Activated CD4-positive, alpha-beta memory T cell treated with anti-CD3 and anti-CD28 coated beads for 36 hours (primary cell): ENCODE results near the gene DPP10. TPM values are rescaled to one million over a fixed set of nuclear protein-coding genes. Genes with fewer than 3 reads are reported as not detected.

ENCODE experiments used
- CTCF ChIA-PET: fragments of 350-600 bp; sonication (Branson Sonifier 250); formaldehyde crosslinking; loops from one replicate; lab custom pipeline; 2021; ENCODE audit warnings: antibody characterized with exemption, inconsistent platforms; lab: Charles Lee
- POLR2A ChIA-PET: fragments of 350-600 bp; sonication (Branson Sonifier 250); formaldehyde crosslinking; loops from one replicate; lab custom pipeline; 2021; ENCODE audit warnings: antibody characterized with exemption; lab: Charles Lee
- DNase-seq: peaks from one replicate; pipeline ENCODE4 v3.0.0-alpha.2; 2020
- H3K27ac Mint-ChIP-seq: one replicate; pipeline ENCODE4 v1.8.0; 2021; ENCODE audit warnings: mixed read lengths
- H3K27me3 Mint-ChIP-seq: one replicate; pipeline ENCODE4 v1.8.0; 2021; ENCODE audit warnings: mixed read lengths
- H3K36me3 Mint-ChIP-seq: one replicate; pipeline ENCODE4 v1.8.0; 2021; ENCODE audit warnings: mixed read lengths
- H3K4me1 Mint-ChIP-seq: one replicate; pipeline ENCODE4 v1.8.0; 2021; ENCODE audit warnings: low read depth, mixed read lengths
- H3K4me3 Mint-ChIP-seq: one replicate; pipeline ENCODE4 v1.8.0; 2021; ENCODE audit warnings: mild to moderate bottlenecking, mixed read lengths
- H3K9me3 Mint-ChIP-seq: one replicate; pipeline ENCODE4 v1.8.0; 2021; ENCODE audit warnings: mixed read lengths
- intact Hi-C: fragments of 100-400 bp; cut with micrococcal nuclease; formaldehyde crosslinking; loops from one replicate; pipeline ENCODE4 v1.15.1; 2023
- total RNA-seq, 2 experiments: library from RNA; stranded (reverse); gene quantifications; one replicate each; pipeline ENCODE4 v1.2.3, GENCODE V29; 2021

DPP10 gene
- total RNA-seq, 2 experiments from 2014 or later: not detected

DNA sequence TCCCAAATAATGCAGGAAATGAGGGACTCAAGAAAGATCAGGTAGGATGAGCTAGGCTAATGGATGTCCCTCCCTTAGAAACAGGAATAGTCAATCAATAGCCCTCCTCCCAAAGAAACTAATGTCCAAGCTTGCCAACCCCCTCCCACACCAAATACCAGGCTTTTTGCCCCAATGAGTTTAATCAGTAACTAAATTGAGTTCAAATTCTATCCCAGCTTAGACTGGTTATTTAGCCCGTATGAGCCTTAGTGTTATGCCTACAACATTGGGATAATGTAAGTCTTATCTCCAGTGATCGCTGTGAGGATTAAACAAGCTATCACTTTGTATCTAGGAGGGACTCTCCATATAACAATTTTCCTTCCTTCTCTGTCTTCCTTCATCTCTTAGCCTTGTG is 310.7 kb downstream of the DPP10 start:
- H3K9me3 Mint-ChIP-seq: no peaks in the 10 kb centered on the region
- no peak overlapping the region for H3K27ac Mint-ChIP-seq
- ChIA-PET CTCF (no interaction called here), POLR2A (no interaction called here)
- no peaks in the 10 kb centered on the region for H3K36me3 Mint-ChIP-seq
- intact Hi-C loops: no loop called here
- no peak for DNase-seq
- peaks cover 3% of the 10 kb centered on the region for H3K27me3 Mint-ChIP-seq
- no peaks in the 10 kb centered on the region for H3K4me1 Mint-ChIP-seq
- no peak overlapping the region for H3K4me3 Mint-ChIP-seq

DNA sequence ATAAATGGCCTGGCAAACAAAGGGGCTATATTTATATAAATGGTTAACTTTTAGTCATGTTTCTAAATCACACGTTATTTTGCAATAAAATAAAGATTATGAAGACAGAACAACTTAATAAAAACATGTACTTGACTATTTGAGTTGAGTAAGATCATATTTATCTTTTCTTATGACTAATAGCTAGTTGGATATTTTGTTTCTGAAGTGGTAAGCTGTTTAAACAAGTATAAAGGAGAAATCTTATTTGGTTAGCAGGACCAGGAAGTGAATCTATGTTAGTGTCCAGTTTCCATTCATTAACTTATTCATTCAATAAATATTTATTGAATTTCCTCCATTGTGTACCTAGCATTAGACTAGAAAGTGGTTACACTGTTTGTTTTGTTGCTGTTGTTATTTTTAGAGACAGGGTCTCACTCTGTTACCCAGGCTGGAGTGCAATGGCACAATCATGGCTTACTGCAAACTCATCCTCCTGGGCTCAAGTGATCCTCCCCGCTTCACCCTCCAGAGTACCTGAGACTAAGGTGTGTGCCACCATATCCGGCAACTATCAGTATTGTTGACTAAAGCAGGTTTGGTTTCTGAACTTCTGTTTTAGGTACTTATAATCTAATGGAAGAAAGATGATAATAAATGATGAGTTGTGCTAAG is 312.6 kb downstream of the DPP10 start:
- no peaks in the 10 kb centered on the region for H3K36me3 Mint-ChIP-seq
- no peak overlapping the region for H3K4me3 Mint-ChIP-seq
- intact Hi-C loops: no loop called here
- H3K27me3 Mint-ChIP-seq: peaks cover 3% of the 10 kb centered on the region
- no peaks in the 10 kb centered on the region for H3K4me1 Mint-ChIP-seq
- no peak overlapping the region for H3K27ac Mint-ChIP-seq
- ChIA-PET POLR2A (no interaction called here), CTCF (no interaction called here)
- no peaks in the 10 kb centered on the region for H3K9me3 Mint-ChIP-seq
- DNase-seq: no peak

DNA sequence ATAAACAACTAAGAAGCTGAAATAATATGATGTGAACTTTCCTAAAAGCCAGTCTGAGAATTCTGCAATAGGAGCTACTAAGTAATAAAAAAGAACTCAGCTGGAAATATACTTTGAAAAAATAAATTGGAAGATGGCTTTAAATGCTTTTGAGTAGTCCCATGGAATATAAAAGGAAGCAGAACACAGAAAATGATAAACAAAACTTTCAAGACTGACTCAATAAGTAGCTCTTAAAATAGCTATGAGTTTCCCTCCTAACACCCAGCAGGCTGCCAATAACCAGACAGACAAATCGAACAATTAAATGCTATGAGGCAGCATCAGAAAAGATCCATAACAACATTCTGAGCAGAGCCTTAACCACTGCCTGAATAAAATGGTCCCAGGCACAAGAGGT is 319.9 kb downstream of the DPP10 start:
- Mint-ChIP-seq H3K36me3 (no peaks in the 10 kb centered on the region), H3K27me3 (no peaks in the 10 kb centered on the region), H3K4me3 (no peak overlapping the region), H3K27ac (no peak overlapping the region), H3K9me3 (no peaks in the 10 kb centered on the region), H3K4me1 (no peaks in the 10 kb centered on the region)
- intact Hi-C loops: no loop called here
- ChIA-PET CTCF (no interaction called here), POLR2A (no interaction called here)
- no peak for DNase-seq

DNA sequence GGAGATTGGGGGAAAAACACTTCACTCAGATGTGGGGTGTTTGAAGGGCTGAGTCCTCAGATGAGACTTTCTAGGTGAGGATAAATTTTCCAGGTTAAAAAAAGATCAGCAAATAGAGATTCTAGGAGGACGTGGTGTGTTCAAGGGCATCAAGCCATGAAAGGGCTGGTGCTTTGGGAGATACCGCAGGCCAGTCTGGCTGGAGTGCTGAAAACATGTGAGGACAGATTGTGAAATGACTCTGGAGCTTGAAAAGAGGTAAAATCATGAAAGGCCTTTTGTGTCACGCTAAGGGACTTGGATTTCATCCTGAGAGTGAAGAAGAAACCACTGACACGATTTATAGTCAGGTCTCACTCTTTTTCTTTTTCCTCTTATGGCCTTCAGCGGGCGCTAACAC is 320.5 kb downstream of the DPP10 start:
- H3K9me3 Mint-ChIP-seq: no peaks in the 10 kb centered on the region
- no peak for DNase-seq
- intact Hi-C loops: no loop called here
- H3K36me3 Mint-ChIP-seq: no peaks in the 10 kb centered on the region
- no peak overlapping the region for H3K4me3 Mint-ChIP-seq
- H3K27me3 Mint-ChIP-seq: no peaks in the 10 kb centered on the region
- CTCF ChIA-PET: no interaction called here
- POLR2A ChIA-PET: no interaction called here
- no peak overlapping the region for H3K27ac Mint-ChIP-seq
- no peaks in the 10 kb centered on the region for H3K4me1 Mint-ChIP-seq

DNA sequence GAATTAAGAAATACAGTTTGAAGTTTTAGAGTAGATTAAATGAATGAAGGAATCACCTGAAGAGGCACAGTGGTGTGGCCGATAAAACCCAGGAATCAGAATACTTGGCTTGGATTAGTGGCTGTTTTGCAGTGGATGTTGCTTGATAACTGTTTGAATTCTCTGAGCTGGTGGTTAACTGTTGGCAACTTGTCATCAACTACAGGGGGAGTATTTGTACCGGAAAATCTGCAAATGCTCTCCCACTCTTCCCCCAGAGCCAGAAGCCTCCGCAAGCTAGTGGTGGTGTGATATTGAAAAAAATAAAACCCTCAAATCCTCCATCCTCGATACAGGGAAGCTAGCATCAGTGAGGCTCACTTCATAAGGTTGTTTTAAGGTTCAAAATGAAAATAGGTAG is 326.7 kb downstream of the DPP10 start:
- Mint-ChIP-seq H3K4me1 (no peaks in the 10 kb centered on the region), H3K27ac (no peak overlapping the region), H3K9me3 (no peaks in the 10 kb centered on the region), H3K4me3 (no peak overlapping the region), H3K36me3 (no peaks in the 10 kb centered on the region), H3K27me3 (no peaks in the 10 kb centered on the region)
- no peak for DNase-seq
- POLR2A ChIA-PET: no interaction called here
- intact Hi-C loops: no loop called here
- CTCF ChIA-PET: no interaction called here

DNA sequence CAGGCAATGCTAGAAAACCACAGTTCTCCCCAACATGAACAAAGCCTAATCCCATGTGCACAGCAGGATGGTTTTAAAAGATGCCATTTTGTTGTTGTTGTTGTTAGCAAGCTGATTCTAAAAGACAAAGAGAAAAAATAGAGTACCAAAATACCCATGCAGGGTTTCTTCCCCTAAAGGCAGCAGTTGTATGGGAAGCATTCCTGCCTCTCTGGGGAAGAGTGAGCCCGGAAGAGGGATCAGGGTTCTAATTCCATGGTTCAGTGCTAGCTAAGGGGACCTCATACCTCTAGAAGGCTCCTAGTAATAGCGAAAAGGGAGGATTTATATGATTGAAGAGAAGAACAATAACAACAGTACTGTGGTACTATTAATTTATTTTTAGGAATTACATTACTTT is 327.6 kb downstream of the DPP10 start:
- Mint-ChIP-seq H3K9me3 (no peaks in the 10 kb centered on the region), H3K4me1 (no peaks in the 10 kb centered on the region), H3K36me3 (no peaks in the 10 kb centered on the region), H3K27ac (no peak overlapping the region), H3K4me3 (no peak overlapping the region), H3K27me3 (no peaks in the 10 kb centered on the region)
- ChIA-PET POLR2A (no interaction called here), CTCF (no interaction called here)
- intact Hi-C loops: no loop called here
- DNase-seq: no peak

DNA sequence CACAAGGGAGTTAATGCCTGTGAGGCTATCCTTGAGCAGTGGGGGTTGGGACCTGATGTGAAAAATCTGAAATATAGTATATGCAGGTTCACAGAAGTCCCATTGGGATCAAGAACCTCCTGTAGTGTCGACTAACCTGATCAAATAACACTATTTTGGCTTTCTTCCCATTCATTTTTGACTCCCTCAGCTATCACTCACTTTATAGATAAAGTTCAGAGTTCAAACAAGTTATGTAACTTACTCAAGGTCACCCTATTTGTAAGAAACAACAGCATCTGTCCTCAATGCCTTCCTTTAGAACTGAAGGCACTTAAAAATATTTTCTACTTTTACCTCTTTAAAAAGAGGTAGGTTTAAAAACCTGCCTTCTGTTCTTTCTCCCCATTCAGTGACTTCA is 341.6 kb downstream of the DPP10 start:
- intact Hi-C loops: no loop called here
- H3K9me3 Mint-ChIP-seq: no peaks in the 10 kb centered on the region
- H3K27ac Mint-ChIP-seq: no peak overlapping the region
- H3K4me3 Mint-ChIP-seq: no peak overlapping the region
- POLR2A ChIA-PET: no interaction called here
- H3K27me3 Mint-ChIP-seq: no peaks in the 10 kb centered on the region
- CTCF ChIA-PET: no interaction called here
- H3K4me1 Mint-ChIP-seq: no peaks in the 10 kb centered on the region
- no peak for DNase-seq
- no peaks in the 10 kb centered on the region for H3K36me3 Mint-ChIP-seq

DNA sequence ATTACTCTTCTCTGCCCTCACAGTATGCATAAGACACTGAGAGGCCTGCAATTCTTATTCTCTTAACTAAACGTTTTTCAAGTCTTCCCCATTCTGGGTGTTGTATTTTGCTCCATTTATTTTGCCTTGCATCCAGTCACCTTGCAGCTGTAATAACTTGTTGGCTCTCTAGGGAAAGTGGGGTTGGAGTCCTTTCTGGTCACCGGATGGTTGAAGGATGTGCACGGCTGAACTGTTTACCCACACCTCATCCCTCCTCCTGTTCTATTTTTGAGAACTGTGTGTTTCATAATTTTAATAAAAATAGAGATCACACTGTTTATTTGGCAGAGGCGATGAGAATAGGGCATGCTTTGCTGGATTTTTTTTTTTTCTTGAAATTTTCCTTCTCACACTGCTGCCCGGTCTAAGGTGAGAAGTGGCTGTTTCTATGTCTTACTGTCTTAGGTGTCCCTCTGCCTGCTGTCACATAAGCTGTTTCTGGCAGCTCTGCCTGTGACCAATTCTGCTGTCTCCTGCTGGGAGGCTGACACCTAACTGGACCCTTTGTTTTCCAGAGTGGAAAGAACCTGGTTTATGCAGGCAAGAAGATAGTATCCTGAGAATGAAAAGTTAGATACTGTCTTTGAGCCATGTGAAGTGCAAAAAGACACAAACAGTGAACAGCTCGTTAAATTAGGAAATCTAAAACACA is 342.6 kb downstream of the DPP10 start:
- H3K27ac Mint-ChIP-seq: no peak overlapping the region
- H3K4me3 Mint-ChIP-seq: no peak overlapping the region
- no peaks in the 10 kb centered on the region for H3K4me1 Mint-ChIP-seq
- H3K36me3 Mint-ChIP-seq: no peaks in the 10 kb centered on the region
- H3K9me3 Mint-ChIP-seq: no peaks in the 10 kb centered on the region
- POLR2A ChIA-PET: no interaction called here
- CTCF ChIA-PET: no interaction called here
- no peaks in the 10 kb centered on the region for H3K27me3 Mint-ChIP-seq
- intact Hi-C loops: no loop called here
- DNase-seq: no peak

DNA sequence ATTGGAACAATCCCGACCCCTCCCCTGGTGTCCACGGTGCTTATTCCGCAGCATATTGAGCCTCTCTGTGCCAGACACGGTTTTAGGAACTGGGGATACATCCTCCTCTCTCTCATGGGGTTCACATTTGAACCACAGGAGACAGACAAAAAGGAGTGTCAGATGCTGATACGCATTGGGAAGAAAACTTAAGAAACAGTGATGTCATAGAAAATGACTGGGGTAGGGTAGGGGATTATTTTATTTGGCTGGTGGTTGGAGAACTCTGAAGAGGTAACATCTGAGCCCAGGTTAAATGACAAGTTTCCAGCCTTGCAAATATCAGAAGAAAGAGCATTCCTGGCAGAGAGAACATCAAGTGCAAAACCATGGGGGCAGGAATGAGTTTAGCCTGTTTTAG is 344.5 kb downstream of the DPP10 start:
- Mint-ChIP-seq H3K4me1 (no peaks in the 10 kb centered on the region), H3K27me3 (no peaks in the 10 kb centered on the region), H3K9me3 (no peaks in the 10 kb centered on the region), H3K4me3 (no peak overlapping the region), H3K36me3 (no peaks in the 10 kb centered on the region), H3K27ac (no peak overlapping the region)
- no peak for DNase-seq
- POLR2A ChIA-PET: no interaction called here
- CTCF ChIA-PET: no interaction called here
- intact Hi-C loops: no loop called here

DNA sequence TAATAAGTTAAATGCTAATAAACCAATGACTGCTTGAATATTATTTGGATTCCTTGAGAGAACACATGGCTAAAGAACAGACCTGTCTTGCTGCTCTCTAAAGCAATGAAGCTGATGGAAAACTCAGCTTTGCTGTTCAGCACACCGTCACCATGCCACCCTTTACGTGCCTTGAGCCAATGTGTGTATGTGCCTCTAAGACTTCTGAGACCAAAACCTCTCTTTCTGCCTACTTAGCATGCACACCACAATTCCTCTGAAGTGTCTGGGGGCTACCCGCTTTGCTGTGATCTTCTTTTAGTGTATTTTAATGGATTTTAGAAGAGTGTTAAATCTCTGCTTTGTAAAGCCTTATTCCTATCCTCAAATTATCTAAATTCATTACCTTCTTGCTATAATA is 345.0 kb downstream of the DPP10 start:
- ChIA-PET CTCF (no interaction called here), POLR2A (no interaction called here)
- no peaks in the 10 kb centered on the region for H3K27me3 Mint-ChIP-seq
- no peaks in the 10 kb centered on the region for H3K4me1 Mint-ChIP-seq
- H3K27ac Mint-ChIP-seq: no peak overlapping the region
- no peak for DNase-seq
- H3K9me3 Mint-ChIP-seq: no peaks in the 10 kb centered on the region
- H3K4me3 Mint-ChIP-seq: no peak overlapping the region
- intact Hi-C loops: no loop called here
- no peaks in the 10 kb centered on the region for H3K36me3 Mint-ChIP-seq

DNA sequence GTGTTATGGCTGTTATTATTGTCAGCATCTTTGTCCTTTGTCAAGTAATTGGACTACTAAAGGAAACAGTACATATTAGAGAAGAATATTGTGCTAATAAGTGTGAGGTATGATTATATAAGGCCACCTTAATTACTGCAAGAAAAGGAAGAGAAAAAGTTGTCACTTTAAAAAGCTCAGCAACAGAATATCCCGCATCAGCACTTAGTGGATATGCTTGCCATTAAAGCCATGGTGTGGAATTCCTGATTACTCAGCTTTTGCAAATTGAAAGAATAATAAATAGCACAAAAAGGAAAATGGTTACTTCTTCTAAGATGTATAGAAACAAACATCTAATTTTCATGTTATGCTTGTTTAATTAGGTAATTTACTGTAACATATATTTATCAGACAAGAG is 347.5 kb downstream of the DPP10 start:
- Mint-ChIP-seq H3K27ac (no peak overlapping the region), H3K4me1 (no peaks in the 10 kb centered on the region), H3K4me3 (no peak overlapping the region), H3K36me3 (no peaks in the 10 kb centered on the region), H3K27me3 (peaks cover 1% of the 10 kb centered on the region), H3K9me3 (no peaks in the 10 kb centered on the region)
- ChIA-PET POLR2A (no interaction called here), CTCF (no interaction called here)
- intact Hi-C loops: no loop called here
- DNase-seq: no peak

DNA sequence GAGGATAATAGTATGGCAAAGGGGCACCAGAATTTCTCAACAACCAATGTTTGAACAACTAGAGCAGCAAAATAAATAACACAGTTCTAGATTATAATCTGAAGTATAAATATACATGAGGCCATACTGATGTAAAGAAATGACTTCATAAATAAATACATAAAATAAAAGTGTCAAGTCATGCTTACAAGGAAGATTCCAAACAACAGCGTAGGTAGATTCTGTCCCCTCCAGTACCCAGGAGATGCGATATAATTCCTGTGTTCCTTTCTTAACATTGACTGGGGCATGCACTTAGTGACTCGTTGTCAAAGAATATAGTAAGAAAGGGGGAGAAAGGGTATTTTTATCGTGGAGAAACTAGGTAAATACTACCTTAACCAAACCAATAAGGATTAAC is 355.1 kb downstream of the DPP10 start:
- no peaks in the 10 kb centered on the region for H3K36me3 Mint-ChIP-seq
- intact Hi-C loops: no loop called here
- no peak overlapping the region for H3K27ac Mint-ChIP-seq
- H3K4me3 Mint-ChIP-seq: no peak overlapping the region
- no peaks in the 10 kb centered on the region for H3K4me1 Mint-ChIP-seq
- ChIA-PET POLR2A (no interaction called here), CTCF (no interaction called here)
- peaks cover 6% of the 10 kb centered on the region for H3K9me3 Mint-ChIP-seq
- peaks cover 1% of the 10 kb centered on the region for H3K27me3 Mint-ChIP-seq
- DNase-seq: no peak

DNA sequence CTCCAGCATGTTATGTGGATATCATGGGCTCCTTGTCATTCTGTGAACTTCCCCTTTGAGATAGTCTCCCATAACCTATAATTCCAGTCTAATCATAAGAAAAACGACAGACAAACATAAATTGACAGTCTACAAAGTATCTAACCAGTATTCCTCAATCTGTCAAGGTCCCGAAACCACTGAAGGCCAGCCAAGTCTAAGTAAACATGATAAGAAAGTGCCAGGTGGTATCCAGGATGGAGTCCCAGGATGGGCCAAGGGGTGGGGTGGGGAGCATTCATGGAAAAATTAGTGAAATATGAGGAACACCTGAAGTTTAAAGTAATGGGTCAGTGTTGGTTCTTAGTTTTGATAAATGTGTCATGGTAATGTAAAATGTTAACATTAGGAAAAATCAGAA is 355.5 kb downstream of the DPP10 start:
- ChIA-PET POLR2A (no interaction called here), CTCF (no interaction called here)
- DNase-seq: no peak
- Mint-ChIP-seq H3K4me1 (no peaks in the 10 kb centered on the region), H3K9me3 (peaks cover 6% of the 10 kb centered on the region), H3K4me3 (no peak overlapping the region), H3K36me3 (no peaks in the 10 kb centered on the region), H3K27me3 (peaks cover 1% of the 10 kb centered on the region), H3K27ac (no peak overlapping the region)
- intact Hi-C loops: no loop called here
